ENCODE results near the gene TECPR2.
"Not testable (repeated sequence)": the region's sequence is repeated elsewhere in the genome, so short reads cannot be mapped to it uniquely, and the experiment has no call there.

The TECPR2 gene

DNA sequence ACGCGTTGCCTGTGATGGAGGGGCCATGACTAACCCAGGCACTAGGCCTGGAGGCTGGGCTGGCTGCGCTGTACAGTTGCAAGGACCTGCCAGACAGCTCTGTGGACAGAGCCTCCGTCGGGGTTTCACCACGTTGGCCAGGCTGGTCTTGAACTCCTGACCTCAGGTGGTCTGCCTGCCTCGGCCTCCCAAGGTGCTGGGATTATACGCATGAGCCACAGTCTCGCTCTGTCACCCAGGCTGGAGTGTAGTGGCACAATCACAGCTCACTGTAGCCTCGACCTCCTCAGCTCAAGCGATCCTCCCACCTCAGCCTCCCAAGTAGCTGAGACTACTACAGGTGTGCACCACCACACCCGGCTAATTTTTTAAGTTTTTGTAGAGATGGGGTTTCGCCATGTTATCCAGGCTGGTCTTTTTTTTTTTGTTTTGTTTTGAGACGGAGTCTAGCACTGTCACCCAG, 178.3 kb downstream of the TECPR2 start:
- H3K4me3 Mint-ChIP-seq; H3K9me3 Mint-ChIP-seq; DNase-seq (ENCODE audit: low spot score in 2 of 2); H3K27ac Mint-ChIP-seq; ATAC-seq (ENCODE audit: low read depth); H3K36me3 Mint-ChIP-seq: not testable (repeated sequence)
- H3K27me3 Mint-ChIP-seq, result peaks cover 15% of the 10 kb centered on the region
- H3K4me1 Mint-ChIP-seq, result peaks cover 16% of the 10 kb centered on the region

DNA sequence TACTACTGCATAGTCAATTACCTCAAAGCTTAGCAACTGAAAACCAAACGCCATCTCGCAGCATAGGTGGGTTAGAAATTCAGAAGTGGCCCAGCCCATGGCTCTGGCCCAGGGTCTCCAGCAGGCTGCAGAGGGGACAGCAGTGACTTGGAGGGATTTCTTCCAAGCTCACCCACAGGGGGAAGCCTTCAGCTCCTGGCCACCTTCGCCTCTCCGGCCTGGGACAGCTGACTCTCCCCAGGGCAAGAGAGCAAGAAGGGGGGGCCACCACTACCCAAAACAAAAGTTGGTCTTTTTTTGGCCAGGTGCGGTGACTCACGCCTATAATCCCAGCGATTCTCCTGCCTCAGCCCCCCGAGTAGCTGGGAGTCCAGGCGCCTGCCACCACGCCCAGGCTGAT, 179.0 kb downstream of the TECPR2 start:
- no peak for DNase-seq (ENCODE audit: low spot score in 2 of 2)
- peaks cover 15% of the 10 kb centered on the region for H3K27me3 Mint-ChIP-seq

DNA sequence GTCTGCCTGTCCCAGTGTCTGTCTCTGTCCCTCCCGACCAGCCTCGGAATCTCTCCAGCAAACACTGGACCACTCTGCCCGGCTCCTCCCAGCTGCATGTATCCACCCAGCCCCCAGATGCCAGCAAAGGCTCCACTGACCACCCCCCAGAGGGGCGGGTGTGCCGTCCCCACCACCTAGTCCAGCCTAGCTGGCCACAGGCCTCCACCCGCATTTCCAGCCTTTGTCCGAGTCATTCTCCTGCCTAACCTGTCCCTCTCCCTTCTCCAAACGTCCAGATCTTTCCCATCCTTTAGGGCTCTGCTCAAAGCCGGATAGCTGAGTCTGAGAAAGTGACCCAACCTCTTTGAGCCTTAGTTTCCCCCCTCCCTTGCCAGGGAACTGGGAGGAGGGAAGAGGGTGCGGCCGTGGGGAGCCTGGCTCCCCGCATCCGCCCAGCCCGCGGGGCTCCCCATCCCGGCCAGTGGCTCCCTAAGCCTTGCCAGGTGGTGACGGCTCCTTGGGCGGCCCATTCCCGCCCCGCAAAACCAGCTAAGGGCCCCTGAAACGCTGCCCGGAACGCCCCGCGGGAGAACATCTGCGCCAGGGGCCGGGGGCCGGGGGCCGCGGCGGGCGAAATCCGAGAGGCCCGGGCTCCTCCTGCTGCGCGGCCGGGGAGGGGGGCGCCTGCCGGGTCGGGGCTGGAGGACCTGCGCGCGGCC, 181.5 kb downstream of the TECPR2 start:
- Mint-ChIP-seq H3K36me3 (peaks cover 4% of the 10 kb centered on the region), H3K9me3 (no peaks in the 10 kb centered on the region), H3K4me3 (no peak overlapping the region), H3K4me1 (peaks cover 21% of the 10 kb centered on the region), H3K27ac (no peak overlapping the region), H3K27me3 (peaks cover 22% of the 10 kb centered on the region)
- DNase-seq (ENCODE audit: low spot score in 2 of 2), result no peak
- no peak for ATAC-seq (ENCODE audit: low read depth)

More for the DNA sequence above, 179.0 kb downstream of the TECPR2 start:
- Mint-ChIP-seq H3K27ac (no peak overlapping the region), H3K4me3 (no peak overlapping the region), H3K9me3 (no peaks in the 10 kb centered on the region), H3K36me3 (peaks cover 2% of the 10 kb centered on the region), H3K4me1 (peaks cover 16% of the 10 kb centered on the region)
- ATAC-seq (ENCODE audit: low read depth), result no peak

DNA sequence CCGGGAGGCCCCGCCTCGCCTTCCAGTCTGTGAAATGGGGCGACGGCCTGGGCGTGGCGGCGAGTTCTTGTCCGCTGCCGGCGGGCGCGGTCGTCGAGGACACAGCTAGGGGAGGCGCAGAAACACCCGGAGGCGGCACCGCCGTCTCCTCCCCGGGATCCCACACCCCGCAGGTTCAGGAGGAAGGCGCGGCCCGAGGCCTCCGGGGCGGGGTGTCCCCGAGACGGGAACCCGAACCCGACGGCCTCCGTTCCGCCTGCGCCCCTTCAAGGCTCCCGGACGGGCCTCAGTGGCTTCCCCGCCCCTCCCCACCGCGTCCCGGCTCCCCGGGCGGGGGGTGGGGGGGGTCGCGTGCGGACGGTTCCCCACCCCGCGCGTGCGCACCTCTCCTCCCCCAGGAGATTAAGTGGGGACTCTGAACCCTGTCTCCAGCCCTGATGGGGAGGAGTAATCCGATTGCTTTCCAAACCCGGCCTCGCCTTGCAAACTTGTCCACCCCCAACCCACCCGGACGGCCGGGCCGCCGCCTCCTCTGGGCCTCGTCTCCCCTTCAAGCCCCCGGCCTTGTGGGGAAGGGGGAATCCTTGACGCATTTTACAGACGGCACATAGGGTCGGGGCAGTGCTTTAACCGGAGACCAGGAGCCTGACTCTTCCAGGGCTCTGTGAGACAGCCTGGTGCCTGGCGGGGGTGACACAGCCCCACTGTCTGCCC, 182.2 kb downstream of the TECPR2 start:
- Mint-ChIP-seq H3K9me3 (no peaks in the 10 kb centered on the region), H3K27me3 (peaks cover 22% of the 10 kb centered on the region), H3K4me3 (peak overlapping the region; percentile 78), H3K27ac (no peak overlapping the region), H3K4me1 (peaks cover 21% of the 10 kb centered on the region), H3K36me3 (peaks cover 4% of the 10 kb centered on the region)
- DNase-seq (ENCODE audit: low spot score in 2 of 2) (peak in 1 of 2 donors; percentile 40), ATAC-seq (ENCODE audit: low read depth) (peak; percentile 62)

DNA sequence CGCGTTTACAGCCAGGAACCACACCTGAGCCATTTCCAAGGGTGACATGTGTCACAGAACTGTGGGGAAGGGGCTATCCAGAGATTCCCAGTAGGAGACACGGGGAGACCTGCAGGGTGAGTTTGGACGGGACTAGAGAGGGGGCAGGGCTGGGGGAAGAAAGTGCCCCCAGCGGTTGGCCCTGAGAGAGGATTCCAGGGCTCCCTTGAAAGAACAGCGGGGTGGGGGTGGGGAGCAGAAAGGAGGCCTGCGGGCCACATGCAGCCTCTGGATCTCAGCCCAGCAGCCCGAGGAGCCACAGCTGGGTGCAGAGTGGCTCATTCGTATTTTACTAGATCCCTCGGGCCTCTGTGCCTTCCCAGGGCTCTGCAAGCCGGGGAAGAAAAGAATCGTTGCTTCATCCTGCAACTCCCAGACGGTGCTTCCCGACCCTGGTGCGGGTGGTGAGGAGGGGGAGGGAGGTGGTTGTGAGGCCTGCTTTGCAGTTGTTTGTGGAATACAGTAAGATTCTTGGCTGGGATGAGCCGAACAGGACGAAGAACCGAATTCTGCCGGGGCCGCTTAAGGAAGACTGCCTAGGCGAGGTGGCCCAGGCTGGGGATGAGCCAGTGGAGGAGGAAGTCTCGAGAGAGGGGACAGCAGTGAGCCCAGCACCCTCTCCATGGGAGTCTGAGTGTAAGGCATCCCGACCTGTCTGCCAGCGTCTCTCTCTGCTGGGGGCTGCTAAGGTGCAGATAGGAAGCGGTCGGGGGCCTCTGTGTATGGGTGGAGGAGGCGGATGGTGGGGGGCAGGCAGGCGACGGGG, 182.9 kb downstream of the TECPR2 start:
- Mint-ChIP-seq H3K27me3 (peaks cover 24% of the 10 kb centered on the region), H3K4me1 (peaks cover 21% of the 10 kb centered on the region), H3K36me3 (peaks cover 4% of the 10 kb centered on the region), H3K9me3 (no peaks in the 10 kb centered on the region), H3K27ac (no peak overlapping the region), H3K4me3 (peak overlapping the region; percentile 78)
- ATAC-seq (ENCODE audit: low read depth) (no peak), DNase-seq (ENCODE audit: low spot score in 2 of 2) (no peak)

DNA sequence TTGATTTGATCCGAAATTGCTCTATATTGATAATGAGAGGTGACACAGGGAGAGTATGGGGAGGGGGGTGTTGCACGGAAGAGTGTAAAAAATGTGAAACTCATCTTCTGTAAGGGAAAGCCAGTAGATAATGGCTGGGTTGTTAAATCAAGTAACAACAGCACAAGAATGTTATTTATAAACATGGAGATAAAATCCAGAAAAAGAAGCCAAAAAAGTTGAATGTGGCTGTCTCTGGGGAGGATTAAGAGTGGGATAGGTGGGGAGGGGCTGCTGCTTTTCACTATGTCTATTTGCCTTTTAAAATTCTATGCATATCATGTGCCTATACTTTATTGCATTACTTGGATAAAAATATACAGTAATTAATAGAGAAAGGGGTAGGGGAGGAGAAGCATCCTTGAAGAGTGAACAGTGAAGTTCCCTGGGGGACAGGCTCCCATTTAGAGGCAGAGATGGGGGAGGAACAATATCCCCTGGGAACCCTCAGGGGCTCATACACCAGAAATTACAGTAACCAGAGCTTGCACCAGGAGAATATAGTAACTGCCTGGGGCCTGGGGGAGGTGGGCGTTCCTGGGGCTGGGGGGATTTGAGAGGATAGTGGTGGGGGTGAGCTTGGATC, 186.0 kb downstream of the TECPR2 start:
- H3K27me3 Mint-ChIP-seq, result peaks cover 20% of the 10 kb centered on the region
- ATAC-seq (ENCODE audit: low read depth), result no peak

DNA sequence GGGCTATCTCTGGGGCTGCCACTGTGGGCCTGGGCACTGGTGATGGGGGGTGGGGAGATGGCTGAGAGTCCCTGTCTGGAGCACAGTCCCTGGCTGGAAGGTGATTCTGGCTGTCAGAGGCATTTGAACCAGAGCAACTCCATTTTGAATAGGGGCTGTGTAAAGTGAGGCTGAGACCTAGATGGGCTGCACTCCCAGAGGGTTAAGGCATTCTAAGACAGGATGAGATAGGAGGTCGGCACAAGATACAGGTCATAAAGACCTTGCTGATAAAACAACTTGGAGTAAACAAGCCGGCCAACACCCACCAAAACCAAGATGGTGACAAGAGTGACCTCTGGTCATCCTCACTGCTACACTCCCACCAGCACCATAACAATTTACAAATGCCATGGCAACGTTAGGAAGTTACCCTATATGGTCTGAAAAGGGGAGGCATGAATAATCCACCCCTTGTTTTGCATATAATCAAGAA, 188.2 kb downstream of the TECPR2 start:
- not testable (repeated sequence) for H3K4me3 Mint-ChIP-seq; H3K9me3 Mint-ChIP-seq; H3K36me3 Mint-ChIP-seq; H3K27ac Mint-ChIP-seq; H3K27me3 Mint-ChIP-seq; ATAC-seq (ENCODE audit: low read depth); DNase-seq (ENCODE audit: low spot score in 2 of 2); H3K4me1 Mint-ChIP-seq

More for the DNA sequence above, 186.0 kb downstream of the TECPR2 start:
- Mint-ChIP-seq H3K4me3 (no peak overlapping the region), H3K36me3 (peaks cover 4% of the 10 kb centered on the region), H3K4me1 (peaks cover 18% of the 10 kb centered on the region), H3K9me3 (no peaks in the 10 kb centered on the region), H3K27ac (no peak overlapping the region)
- no peak for DNase-seq (ENCODE audit: low spot score in 2 of 2)
